ENCODE data around the gene APBA2.

The APBA2 gene

GRCh38 chr15:29053006-29053405 lies 167.2 kb downstream of the APBA2 start:
- TF ChIP-seq MYC (IDR thresholded peaks at IDR 0.05; ENCODE audit: low read depth, low read length) (no peak), MAX (IDR thresholded peaks at IDR 0.05; ENCODE audit: low read depth, low read length) (no peak), POLR2A (IDR thresholded peaks at IDR 0.05; ENCODE audit: extremely low read depth, insufficient read length) (no peak)
- TF ChIP-seq, protein P1, sequence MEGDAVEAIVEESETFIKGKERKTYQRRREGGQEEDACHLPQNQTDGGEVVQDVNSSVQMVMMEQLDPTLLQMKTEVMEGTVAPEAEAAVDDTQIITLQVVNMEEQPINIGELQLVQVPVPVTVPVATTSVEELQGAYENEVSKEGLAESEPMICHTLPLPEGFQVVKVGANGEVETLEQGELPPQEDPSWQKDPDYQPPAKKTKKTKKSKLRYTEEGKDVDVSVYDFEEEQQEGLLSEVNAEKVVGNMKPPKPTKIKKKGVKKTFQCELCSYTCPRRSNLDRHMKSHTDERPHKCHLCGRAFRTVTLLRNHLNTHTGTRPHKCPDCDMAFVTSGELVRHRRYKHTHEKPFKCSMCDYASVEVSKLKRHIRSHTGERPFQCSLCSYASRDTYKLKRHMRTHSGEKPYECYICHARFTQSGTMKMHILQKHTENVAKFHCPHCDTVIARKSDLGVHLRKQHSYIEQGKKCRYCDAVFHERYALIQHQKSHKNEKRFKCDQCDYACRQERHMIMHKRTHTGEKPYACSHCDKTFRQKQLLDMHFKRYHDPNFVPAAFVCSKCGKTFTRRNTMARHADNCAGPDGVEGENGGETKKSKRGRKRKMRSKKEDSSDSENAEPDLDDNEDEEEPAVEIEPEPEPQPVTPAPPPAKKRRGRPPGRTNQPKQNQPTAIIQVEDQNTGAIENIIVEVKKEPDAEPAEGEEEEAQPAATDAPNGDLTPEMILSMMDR (IDR thresholded peaks at IDR 0.05; ENCODE audit: low read depth, low read length) = no peak
- DNase-seq (ENCODE audit: low read depth) = no peak
- H3K4me3 ChIP-seq (ENCODE audit: low read depth, low read length) = no peak overlapping the region

DNA sequence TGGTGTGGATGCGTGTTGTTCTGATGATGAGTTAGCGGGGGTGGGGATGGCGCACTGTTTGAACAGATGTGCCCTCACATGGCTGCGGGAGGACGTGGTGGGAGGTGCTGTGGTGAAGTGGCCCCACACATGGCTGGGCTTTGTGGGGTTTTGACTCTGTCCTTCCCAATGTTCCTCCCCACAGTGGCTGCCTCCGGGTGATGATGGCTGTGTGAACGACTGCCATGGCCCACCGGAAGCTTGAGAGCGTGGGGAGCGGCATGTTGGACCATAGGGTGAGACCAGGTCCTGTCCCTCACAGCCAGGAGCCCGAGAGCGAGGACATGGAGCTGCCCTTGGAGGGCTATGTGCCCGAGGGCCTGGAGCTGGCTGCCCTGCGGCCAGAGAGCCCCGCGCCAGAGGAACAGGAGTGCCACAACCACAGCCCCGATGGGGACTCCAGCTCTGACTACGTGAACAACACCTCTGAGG lies 167.9 kb downstream of the APBA2 start:
- H3K4me3 ChIP-seq (ENCODE audit: low read depth, low read length) = no peak overlapping the region
- no peak for TF ChIP-seq MYC (IDR thresholded peaks at IDR 0.05; ENCODE audit: low read depth, low read length)
- TF ChIP-seq, protein P1 (IDR thresholded peaks at IDR 0.05; ENCODE audit: low read depth, low read length) = no peak
- TF ChIP-seq MAX (IDR thresholded peaks at IDR 0.05; ENCODE audit: low read depth, low read length) = no peak
- no peak for TF ChIP-seq POLR2A (IDR thresholded peaks at IDR 0.05; ENCODE audit: extremely low read depth, insufficient read length)
- DNase-seq (ENCODE audit: low read depth) = no peak

DNA sequence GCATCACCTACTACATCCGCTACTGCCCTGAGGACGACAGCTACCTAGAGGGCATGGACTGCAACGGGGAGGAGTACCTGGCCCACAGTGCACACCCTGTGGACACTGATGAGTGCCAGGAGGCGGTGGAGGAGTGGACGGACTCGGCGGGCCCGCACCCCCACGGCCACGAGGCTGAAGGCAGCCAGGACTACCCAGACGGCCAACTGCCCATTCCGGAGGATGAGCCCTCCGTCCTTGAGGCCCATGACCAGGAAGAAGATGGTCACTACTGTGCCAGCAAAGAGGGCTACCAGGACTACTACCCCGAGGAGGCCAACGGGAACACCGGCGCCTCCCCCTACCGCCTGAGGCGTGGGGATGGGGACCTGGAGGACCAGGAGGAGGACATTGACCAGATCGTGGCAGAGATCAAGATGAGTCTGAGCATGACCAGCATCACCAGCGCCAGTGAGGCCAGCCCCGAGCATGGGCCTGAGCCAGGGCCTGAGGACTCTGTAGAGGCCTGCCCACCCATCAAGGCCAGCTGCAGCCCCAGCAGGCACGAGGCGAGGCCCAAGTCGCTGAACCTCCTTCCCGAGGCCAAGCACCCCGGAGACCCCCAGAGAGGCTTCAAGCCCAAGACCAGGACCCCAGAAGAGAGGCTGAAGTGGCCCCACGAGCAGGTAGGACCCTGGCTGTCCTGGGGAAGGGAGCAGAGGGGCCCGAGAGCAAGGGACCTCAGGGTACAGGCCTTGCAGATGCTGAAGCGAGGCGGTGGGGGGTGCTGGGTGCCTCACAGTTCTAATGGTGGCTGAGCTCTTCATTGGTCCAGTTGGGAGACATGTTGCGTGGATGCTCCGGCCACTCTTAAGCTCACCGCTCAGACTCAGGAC lies 168.6 kb downstream of the APBA2 start:
- TF ChIP-seq MAX (IDR thresholded peaks at IDR 0.05; ENCODE audit: low read depth, low read length) (no peak), POLR2A (IDR thresholded peaks at IDR 0.05; ENCODE audit: extremely low read depth, insufficient read length) (no peak), MYC (IDR thresholded peaks at IDR 0.05; ENCODE audit: low read depth, low read length) (no peak)
- TF ChIP-seq, protein P1 (IDR thresholded peaks at IDR 0.05; ENCODE audit: low read depth, low read length) = no peak
- no peak for DNase-seq (ENCODE audit: low read depth)
- no peak overlapping the region for H3K4me3 ChIP-seq (ENCODE audit: low read depth, low read length)

GRCh38 chr15:29055876-29056275 lies 170.1 kb downstream of the APBA2 start:
- DNase-seq (ENCODE audit: low read depth) = no peak
- no peak overlapping the region for H3K4me3 ChIP-seq (ENCODE audit: low read depth, low read length)
- TF ChIP-seq MYC (IDR thresholded peaks at IDR 0.05; ENCODE audit: low read depth, low read length) = no peak
- no peak for TF ChIP-seq MAX (IDR thresholded peaks at IDR 0.05; ENCODE audit: low read depth, low read length)
- no peak for TF ChIP-seq POLR2A (IDR thresholded peaks at IDR 0.05; ENCODE audit: extremely low read depth, insufficient read length)
- TF ChIP-seq, protein P1 (IDR thresholded peaks at IDR 0.05; ENCODE audit: low read depth, low read length) = no peak

GRCh38 chr15:29056839-29057450 lies 171.2 kb downstream of the APBA2 start:
- no peak for DNase-seq (ENCODE audit: low read depth)
- TF ChIP-seq MAX (IDR thresholded peaks at IDR 0.05; ENCODE audit: low read depth, low read length) (no peak), POLR2A (IDR thresholded peaks at IDR 0.05; ENCODE audit: extremely low read depth, insufficient read length) (no peak), MYC (IDR thresholded peaks at IDR 0.05; ENCODE audit: low read depth, low read length) (no peak)
- TF ChIP-seq, protein P1 (IDR thresholded peaks at IDR 0.05; ENCODE audit: low read depth, low read length) = no peak
- no peak overlapping the region for H3K4me3 ChIP-seq (ENCODE audit: low read depth, low read length)

Data from NB4 (cell line).